HG03196 (cell line): Measurements from ENCODE around the gene GATAD2B.
"Not testable (repeated sequence)": the region's sequence is repeated elsewhere in the genome, so short reads cannot be mapped to it uniquely, and the experiment has no call there.

ENCODE experiments used
- ATAC-seq: cut with Tn5 transposase; IDR thresholded peaks from one replicate; pipeline ENCODE4 v1.9.1; 2021; ENCODE audit not compliant: unreplicated experiment

GATAD2B gene

GRCh38 chr1:153899509-153899908, 23.3 kb downstream of the GATAD2B start:
- no peak for ATAC-seq

- ATAC-seq: not testable (repeated sequence)
Observed at GRCh38 chr1:153895866-153896265, 26.9 kb downstream of the GATAD2B start.

GRCh38 chr1:153891042-153891441, 31.7 kb downstream of the GATAD2B start:
- ATAC-seq: not testable (repeated sequence)

- no peak for ATAC-seq
Observed at GRCh38 chr1:153888533-153888932, 34.2 kb downstream of the GATAD2B start.

- no peak for ATAC-seq
Observed at GRCh38 chr1:153886127-153886526, 36.6 kb downstream of the GATAD2B start.

- ATAC-seq: no peak
Observed at GRCh38 chr1:153883223-153883622, 39.5 kb downstream of the GATAD2B start.

GRCh38 chr1:153882296-153882912, 40.4 kb downstream of the GATAD2B start:
- ATAC-seq: no peak

GRCh38 chr1:153881751-153882150, 41.0 kb downstream of the GATAD2B start:
- no peak for ATAC-seq

- ATAC-seq: no peak
Observed at GRCh38 chr1:153880962-153881361, 41.8 kb downstream of the GATAD2B start.

GRCh38 chr1:153880024-153880423, 42.7 kb downstream of the GATAD2B start:
- no peak for ATAC-seq

GRCh38 chr1:153877112-153877511, 45.7 kb downstream of the GATAD2B start:
- no peak for ATAC-seq

GRCh38 chr1:153872934-153873333, 49.8 kb downstream of the GATAD2B start:
- ATAC-seq: no peak

GRCh38 chr1:153872331-153872730, 50.4 kb downstream of the GATAD2B start:
- ATAC-seq: no peak

- no peak for ATAC-seq
Observed at GRCh38 chr1:153869486-153869885, 53.3 kb downstream of the GATAD2B start.

GRCh38 chr1:153866045-153866850, 56.5 kb downstream of the GATAD2B start:
- ATAC-seq: peak; percentile 56

GRCh38 chr1:153860285-153860684, 62.5 kb downstream of the GATAD2B start:
- no peak for ATAC-seq

- no peak for ATAC-seq
Observed at GRCh38 chr1:153857505-153857904, 65.3 kb downstream of the GATAD2B start.

GRCh38 chr1:153856763-153857162, 66.0 kb downstream of the GATAD2B start:
- ATAC-seq: no peak

GRCh38 chr1:153852170-153852569, 70.6 kb downstream of the GATAD2B start:
- ATAC-seq: no peak

- ATAC-seq: peak; percentile 66
Observed at GRCh38 chr1:153849487-153850185, 73.1 kb downstream of the GATAD2B start.

GRCh38 chr1:153848805-153849204, 74.0 kb downstream of the GATAD2B start:
- ATAC-seq: no peak

GRCh38 chr1:153845158-153845557, 77.6 kb downstream of the GATAD2B start:
- no peak for ATAC-seq
